ENCODE data around the gene PEX11B. TPM values are rescaled to one million over a fixed set of nuclear protein-coding genes. Genes with fewer than 3 reads are reported as not detected.
A peak's percentile ranks its signal among the peaks of the same experiment; 100 is the strongest.

PEX11B gene
- total RNA-seq, 2 donors from 2014 or later: 39.8 to 44.0 TPM

DNA sequence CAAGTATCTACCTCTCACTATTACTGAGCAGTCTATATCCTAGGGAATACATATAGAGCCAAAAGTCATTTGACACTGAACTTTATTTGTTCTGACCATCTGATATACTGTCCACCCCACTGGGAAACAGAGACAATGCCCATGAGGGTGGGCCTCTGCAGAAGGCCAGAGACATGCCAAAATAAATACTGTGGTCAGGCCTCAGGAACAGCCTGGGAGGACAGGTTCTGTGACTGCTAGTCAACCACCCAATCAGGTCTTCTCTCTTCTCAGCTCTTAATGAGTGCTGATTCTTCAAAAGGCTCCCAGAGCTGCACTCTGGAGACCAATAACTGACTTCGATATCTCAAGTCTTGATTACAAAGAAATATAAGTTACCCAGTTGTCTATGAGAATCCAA is 27.4 kb downstream of the PEX11B start:
- Mint-ChIP-seq H3K4me3 (no peak overlapping the region), H3K4me1 (ENCODE audit: low read depth) (peaks cover 4% of the 10 kb centered on the region), H3K27me3 (ENCODE audit: low read depth) (no peaks in the 10 kb centered on the region), H3K27ac (no peak overlapping the region), H3K9me3 (no peaks in the 10 kb centered on the region), H3K36me3 (ENCODE audit: insufficient read depth in 2 of 2) (no peaks in the 10 kb centered on the region)
- DNase-seq: no peak
- no peak for ATAC-seq (replicated peaks in 1 of 2)

DNA sequence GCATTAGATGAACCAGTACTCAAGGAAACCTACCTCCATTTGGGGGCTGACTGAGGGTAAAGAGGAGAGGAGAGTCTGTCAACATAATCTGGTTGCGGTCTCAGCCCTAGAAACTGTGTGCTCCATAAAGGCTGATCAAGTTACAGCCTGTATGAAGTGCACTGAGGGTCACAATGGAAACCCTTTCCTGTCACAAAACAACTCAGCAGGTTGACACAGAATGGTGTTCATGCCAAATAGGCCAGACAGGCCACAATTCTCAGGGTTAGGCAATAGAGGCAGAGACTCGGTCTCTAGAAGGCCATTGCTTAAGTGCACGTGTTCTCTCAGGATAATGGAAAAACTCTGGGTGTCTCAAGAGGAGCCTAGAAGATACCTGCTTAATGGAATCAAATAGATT is 28.8 kb downstream of the PEX11B start:
- no peak overlapping the region for H3K27ac Mint-ChIP-seq
- H3K27me3 Mint-ChIP-seq (ENCODE audit: low read depth): peaks cover 10% of the 10 kb centered on the region
- ATAC-seq (replicated peaks in 1 of 2) (no peak), DNase-seq (no peak)
- no peaks in the 10 kb centered on the region for H3K9me3 Mint-ChIP-seq
- H3K4me3 Mint-ChIP-seq: no peak overlapping the region
- peaks cover 14% of the 10 kb centered on the region for H3K4me1 Mint-ChIP-seq (ENCODE audit: low read depth)
- H3K36me3 Mint-ChIP-seq (ENCODE audit: insufficient read depth in 2 of 2): no peaks in the 10 kb centered on the region

DNA sequence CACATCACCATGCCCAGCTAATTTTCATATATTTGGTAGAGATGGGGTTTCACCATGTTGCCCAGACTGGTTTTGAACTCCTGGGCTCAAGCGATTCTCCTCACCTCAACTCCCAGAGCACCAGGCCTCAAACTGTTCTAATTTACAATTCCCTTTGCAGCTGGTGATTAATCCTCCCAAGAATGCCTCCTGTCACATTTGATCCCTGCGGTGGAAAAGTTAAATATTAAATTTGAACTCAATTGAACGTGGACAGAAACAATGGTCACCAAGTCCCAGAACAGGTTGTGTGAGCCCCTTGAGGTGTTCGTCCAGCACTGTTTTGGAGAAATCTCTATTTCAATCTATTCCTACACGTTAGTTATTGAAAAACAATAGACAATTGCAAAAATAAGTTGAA is 30.9 kb downstream of the PEX11B start:
- Mint-ChIP-seq H3K4me3 (no peak overlapping the region), H3K27ac (no peak overlapping the region), H3K27me3 (ENCODE audit: low read depth) (peaks cover 29% of the 10 kb centered on the region), H3K9me3 (no peaks in the 10 kb centered on the region), H3K36me3 (ENCODE audit: insufficient read depth in 2 of 2) (no peaks in the 10 kb centered on the region), H3K4me1 (ENCODE audit: low read depth) (peaks cover 17% of the 10 kb centered on the region)
- DNase-seq (no peak), ATAC-seq (replicated peaks in 1 of 2) (no peak)

DNA sequence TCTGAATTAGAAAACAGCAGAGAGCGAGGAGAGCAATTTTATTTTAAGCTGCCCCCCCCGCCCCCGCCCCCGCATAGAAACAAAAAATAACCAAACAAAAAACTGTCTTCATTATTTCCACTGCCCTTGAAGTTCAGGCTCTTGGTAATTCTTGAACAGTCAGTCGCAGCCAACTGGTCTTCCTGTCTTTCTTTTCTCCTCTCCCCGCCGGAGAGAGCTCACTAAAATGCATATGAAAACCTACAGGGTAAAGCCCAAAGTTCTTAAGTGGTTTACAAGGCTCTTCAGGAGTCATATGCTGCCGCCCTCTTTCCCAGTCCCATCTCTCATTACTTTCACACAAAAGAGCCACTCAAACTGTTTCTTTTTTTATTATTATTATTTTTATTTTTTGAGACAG is 31.7 kb downstream of the PEX11B start:
- peaks cover 17% of the 10 kb centered on the region for H3K4me1 Mint-ChIP-seq (ENCODE audit: low read depth)

DNA sequence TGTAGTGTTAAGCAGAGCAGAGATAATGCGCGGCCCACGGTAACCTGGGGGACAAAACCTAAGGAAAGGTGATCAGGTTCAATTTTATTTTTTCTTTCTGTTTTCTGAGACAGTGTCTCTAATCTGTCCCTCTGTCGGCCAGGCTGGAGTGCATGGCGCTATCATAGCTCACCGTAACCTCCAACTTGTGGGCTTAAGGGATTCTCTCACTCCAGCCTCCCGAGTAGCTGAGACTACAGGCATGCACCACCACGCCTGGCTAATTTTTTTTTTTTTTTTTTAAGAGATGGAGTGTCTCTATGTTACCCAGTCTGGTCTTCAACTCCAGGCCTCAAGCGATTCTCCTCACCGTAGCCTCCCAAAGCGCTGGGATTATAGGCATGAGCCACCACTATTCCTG is 32.1 kb downstream of the PEX11B start:
- Mint-ChIP-seq H3K36me3 (ENCODE audit: insufficient read depth in 2 of 2) (no peaks in the 10 kb centered on the region), H3K4me1 (ENCODE audit: low read depth) (peaks cover 17% of the 10 kb centered on the region), H3K27me3 (ENCODE audit: low read depth) (peaks cover 31% of the 10 kb centered on the region), H3K4me3 (peak overlapping the region; percentile 79 to 83), H3K9me3 (no peaks in the 10 kb centered on the region), H3K27ac (no peak overlapping the region)
- ATAC-seq (replicated peaks in 1 of 2): no peak
- no peak for DNase-seq

More for the DNA sequence above, 31.7 kb downstream of the PEX11B start:
- Mint-ChIP-seq H3K9me3 (no peaks in the 10 kb centered on the region), H3K36me3 (ENCODE audit: insufficient read depth in 2 of 2) (no peaks in the 10 kb centered on the region), H3K27me3 (ENCODE audit: low read depth) (peaks cover 31% of the 10 kb centered on the region), H3K4me3 (peak overlapping the region; percentile 44 to 54), H3K27ac (no peak overlapping the region)
- ATAC-seq (replicated peaks in 1 of 2) (no peak), DNase-seq (no peak)

DNA sequence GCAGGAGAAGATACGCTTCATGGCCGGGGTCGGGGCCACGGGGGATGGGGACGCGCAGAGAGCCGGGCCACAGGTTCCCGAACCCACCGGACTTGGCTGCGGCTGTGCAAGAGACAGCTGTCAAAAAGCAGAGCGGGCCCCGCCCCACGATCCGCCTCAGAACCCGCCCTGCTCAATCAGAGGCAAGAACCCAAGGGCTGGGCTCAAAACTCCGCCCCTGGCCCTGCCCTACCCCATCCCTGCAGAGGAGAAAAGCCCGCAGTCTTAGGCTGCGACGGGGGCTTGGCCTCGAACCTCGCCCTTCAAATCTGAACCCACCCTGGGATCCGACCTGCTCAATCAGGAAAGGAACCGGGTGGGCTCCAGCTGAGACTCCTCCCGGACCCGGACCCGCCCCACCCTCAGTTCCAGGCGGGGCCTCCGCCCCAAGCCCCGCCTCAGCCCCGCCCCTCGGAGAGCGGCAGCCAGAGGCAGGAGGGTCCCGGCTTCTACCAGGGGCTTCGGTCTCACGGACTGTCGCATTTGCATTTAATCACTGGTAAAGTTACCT is 32.7 kb downstream of the PEX11B start, which contains the start of gene ANKRD35:
Gene ANKRD35 (minus strand): TSS at position 129 of the 550 bp plus-strand sequence. CDS start 108 bp downstream, at position 21.
- Mint-ChIP-seq H3K9me3 (no peaks in the 10 kb centered on the region), H3K27me3 (ENCODE audit: low read depth) (peaks cover 31% of the 10 kb centered on the region), H3K36me3 (ENCODE audit: insufficient read depth in 2 of 2) (no peaks in the 10 kb centered on the region), H3K27ac (no peak within 1 kb of the TSS), H3K4me1 (ENCODE audit: low read depth) (peaks cover 17% of the 10 kb centered on the region), H3K4me3 (peak within 1 kb of the TSS; percentile 79 to 83)
- ATAC-seq (replicated peaks in 1 of 2) (peak; percentile 100), DNase-seq (peak; percentile 91 to 95)

DNA sequence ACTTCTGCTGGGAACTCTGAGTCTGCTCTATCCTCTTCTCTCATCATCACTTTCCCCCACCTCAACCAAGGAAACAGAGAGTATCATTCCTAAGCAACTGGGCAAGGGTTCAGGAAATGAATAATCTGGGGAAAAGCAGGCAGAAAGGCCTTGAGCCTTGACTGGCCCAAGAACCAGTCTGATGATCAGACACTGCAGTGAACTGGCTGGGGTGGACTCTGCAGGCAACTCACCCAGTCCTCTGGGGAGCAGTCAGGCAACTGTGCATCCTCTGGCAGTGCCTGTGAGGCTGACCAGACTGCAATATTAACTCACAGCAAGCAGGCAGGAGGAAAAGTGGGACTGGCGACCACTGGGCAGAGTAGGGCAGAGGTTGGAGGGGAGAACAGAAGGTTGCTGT is 33.8 kb downstream of the PEX11B start:
- Mint-ChIP-seq H3K4me3 (peak overlapping the region; percentile 79 to 83), H3K27ac (no peak overlapping the region), H3K9me3 (no peaks in the 10 kb centered on the region), H3K36me3 (ENCODE audit: insufficient read depth in 2 of 2) (no peaks in the 10 kb centered on the region), H3K27me3 (ENCODE audit: low read depth) (peaks cover 31% of the 10 kb centered on the region), H3K4me1 (ENCODE audit: low read depth) (peaks cover 17% of the 10 kb centered on the region)
- DNase-seq: no peak
- no peak for ATAC-seq (replicated peaks in 1 of 2)

DNA sequence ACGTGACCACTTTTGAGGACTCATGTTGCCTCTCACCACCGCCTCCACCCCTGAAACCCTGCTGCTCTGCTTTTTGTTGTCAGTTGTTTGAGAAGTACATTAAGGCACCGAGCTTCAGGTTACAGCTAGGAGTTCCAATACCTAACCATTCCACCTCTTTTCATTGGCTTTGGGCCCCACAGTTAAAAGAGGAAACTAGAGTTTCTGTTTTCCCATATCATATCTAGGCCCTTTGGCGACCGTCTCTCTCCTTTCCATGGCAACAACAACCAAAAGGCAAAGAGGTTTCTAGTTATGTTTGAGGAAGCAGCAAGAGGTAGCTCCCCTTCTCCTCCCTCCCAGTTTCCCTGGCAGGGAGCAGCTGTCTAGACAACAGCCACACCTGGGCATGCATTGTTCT is 38.7 kb downstream of the PEX11B start:
- H3K9me3 Mint-ChIP-seq: no peaks in the 10 kb centered on the region
- no peak for ATAC-seq (replicated peaks in 1 of 2)
- no peak for DNase-seq
- no peak overlapping the region for H3K4me3 Mint-ChIP-seq
- H3K27ac Mint-ChIP-seq: no peak overlapping the region
- H3K27me3 Mint-ChIP-seq (ENCODE audit: low read depth): peaks cover 27% of the 10 kb centered on the region
- no peaks in the 10 kb centered on the region for H3K36me3 Mint-ChIP-seq (ENCODE audit: insufficient read depth in 2 of 2)
- H3K4me1 Mint-ChIP-seq (ENCODE audit: low read depth): peaks cover 3% of the 10 kb centered on the region

DNA sequence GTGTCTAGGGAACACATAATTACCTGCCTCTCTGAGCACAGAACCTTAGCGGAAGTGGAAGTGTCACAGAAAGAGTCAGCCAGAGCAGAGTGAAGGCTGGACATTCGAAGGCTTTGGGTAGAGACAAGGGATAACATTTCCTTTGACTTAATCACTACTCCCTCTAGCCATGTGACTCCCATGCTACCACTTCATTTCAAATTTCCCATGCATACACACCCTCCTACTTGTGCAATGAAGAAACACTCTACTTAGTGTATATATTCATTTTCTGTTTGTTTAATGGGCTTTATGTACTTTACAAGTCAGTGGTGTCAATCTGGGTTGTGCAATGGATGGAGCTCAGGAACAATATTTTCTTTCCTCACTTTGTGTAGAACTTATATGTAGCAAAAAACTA is 39.8 kb downstream of the PEX11B start:
- no peaks in the 10 kb centered on the region for H3K36me3 Mint-ChIP-seq (ENCODE audit: insufficient read depth in 2 of 2)
- no peak for DNase-seq
- no peak overlapping the region for H3K27ac Mint-ChIP-seq
- H3K4me3 Mint-ChIP-seq: no peak overlapping the region
- no peaks in the 10 kb centered on the region for H3K9me3 Mint-ChIP-seq
- H3K4me1 Mint-ChIP-seq (ENCODE audit: low read depth): no peaks in the 10 kb centered on the region
- no peak for ATAC-seq (replicated peaks in 1 of 2)
- peaks cover 17% of the 10 kb centered on the region for H3K27me3 Mint-ChIP-seq (ENCODE audit: low read depth)

DNA sequence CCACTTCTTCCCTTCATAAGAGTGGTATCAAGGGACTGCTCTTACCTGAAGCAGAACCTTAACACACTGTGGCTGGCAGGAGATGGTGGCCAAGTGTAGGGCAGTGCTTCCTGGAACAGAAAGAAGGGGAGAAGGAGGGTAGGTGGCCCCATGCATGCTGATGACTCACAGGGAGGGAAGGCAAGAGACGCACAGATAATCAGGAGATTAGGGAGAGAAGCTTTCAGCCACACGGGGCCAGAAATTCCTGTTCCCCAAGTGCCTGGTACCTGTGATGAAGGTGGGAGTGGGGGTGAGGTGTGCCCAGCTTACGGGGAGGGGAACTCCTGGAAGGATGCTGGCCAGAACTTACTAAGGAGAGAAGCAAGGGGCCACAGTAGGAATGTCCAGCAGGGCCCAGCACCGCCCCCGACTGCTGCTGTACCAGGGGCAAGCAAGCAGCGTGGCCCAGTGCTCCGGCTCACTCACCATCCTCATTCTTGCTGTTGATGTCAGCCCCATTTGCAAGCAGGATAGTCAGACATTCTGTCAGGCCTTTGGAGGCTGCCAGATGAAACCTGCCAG is 40.5 kb downstream of the PEX11B start:
- no peak overlapping the region for H3K27ac Mint-ChIP-seq
- DNase-seq (no peak), ATAC-seq (replicated peaks in 1 of 2) (no peak)
- H3K9me3 Mint-ChIP-seq: no peaks in the 10 kb centered on the region
- H3K4me3 Mint-ChIP-seq: no peak overlapping the region
- H3K4me1 Mint-ChIP-seq (ENCODE audit: low read depth): peaks cover 2% of the 10 kb centered on the region
- no peaks in the 10 kb centered on the region for H3K36me3 Mint-ChIP-seq (ENCODE audit: insufficient read depth in 2 of 2)
- H3K27me3 Mint-ChIP-seq (ENCODE audit: low read depth): peaks cover 15% of the 10 kb centered on the region

DNA sequence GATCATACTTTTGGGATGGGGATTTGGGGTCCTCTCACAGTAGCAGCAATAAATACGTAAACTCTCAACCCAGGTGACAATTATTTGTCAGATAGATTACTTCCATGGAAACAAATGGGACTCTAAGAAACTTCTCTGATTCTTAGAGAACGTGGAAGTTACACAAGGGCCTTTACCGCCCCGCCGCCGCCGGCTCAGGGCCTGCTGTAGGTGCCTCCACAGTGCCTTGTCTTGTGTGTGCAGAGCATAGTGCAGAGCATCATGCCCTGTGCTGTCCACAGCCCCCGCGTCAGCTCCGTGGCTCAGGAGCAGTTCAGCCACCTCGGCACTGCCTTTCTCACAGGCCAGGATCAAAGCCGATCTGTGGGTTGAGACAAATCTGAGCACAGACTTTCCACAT is 43.9 kb downstream of the PEX11B start:
- no peak for ATAC-seq (replicated peaks in 1 of 2)
- H3K4me3 Mint-ChIP-seq: no peak overlapping the region

DNA sequence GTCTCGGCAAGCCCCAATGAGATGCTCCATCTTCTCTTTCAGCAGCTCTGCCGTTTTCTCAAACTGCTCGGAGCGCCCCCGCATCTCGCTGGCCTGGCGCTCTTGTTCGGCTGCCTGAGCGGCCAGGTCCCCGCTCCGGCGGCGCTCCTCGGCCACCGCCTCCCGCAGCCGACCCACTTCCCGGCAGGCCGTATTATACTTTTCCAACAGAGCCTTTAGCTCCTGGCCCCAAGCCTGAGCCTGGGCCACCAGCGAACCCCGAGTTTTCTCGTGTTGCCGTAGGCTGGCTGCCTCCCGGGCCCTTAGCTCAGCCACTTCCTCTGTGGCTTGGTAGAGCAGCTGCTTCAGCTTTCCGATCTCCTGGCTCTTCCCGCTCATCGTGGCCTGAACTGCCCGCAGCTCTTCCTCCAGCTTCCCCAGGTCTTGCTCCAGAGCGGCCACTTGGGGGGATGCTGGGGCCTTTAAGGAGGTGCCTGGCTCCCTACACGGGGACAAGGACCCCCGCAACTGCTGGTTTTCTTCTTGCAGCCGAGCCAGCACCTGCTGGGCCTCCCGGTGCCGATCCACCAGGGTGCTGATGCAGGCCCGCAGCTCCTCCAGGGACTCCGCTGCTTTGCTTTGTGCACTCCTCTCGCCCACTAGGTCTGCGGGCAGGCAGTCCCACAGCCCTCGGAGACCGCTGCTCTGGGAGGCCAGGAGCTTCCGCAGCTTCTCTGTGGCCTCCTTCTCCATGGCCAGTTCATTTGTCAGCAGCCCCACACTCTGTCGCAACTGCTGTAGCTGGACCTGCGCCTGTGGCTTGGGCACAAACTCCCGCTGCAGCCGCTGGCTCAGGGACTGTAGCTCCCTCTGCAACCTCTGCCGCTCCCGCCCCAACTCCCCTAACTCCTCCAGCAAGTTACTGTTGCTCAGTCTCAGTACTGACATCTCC is 46.3 kb downstream of the PEX11B start:
- Mint-ChIP-seq H3K4me1 (ENCODE audit: low read depth) (peaks cover 19% of the 10 kb centered on the region), H3K27me3 (ENCODE audit: low read depth) (peaks cover 17% of the 10 kb centered on the region), H3K36me3 (ENCODE audit: insufficient read depth in 2 of 2) (no peaks in the 10 kb centered on the region), H3K9me3 (no peaks in the 10 kb centered on the region), H3K27ac (peak overlapping the region; percentile 62), H3K4me3 (peak overlapping the region; percentile 79 to 90)
- peak; percentile 83 to 89 for ATAC-seq (replicated peaks in 1 of 2)
- DNase-seq: peak; percentile 47 to 53

More for the DNA sequence above, 43.9 kb downstream of the PEX11B start:
- H3K36me3 Mint-ChIP-seq (ENCODE audit: insufficient read depth in 2 of 2): no peaks in the 10 kb centered on the region
- no peaks in the 10 kb centered on the region for H3K9me3 Mint-ChIP-seq
- H3K27ac Mint-ChIP-seq: no peak overlapping the region
- H3K4me1 Mint-ChIP-seq (ENCODE audit: low read depth): peaks cover 19% of the 10 kb centered on the region
- DNase-seq: no peak
- peaks cover 16% of the 10 kb centered on the region for H3K27me3 Mint-ChIP-seq (ENCODE audit: low read depth)

DNA sequence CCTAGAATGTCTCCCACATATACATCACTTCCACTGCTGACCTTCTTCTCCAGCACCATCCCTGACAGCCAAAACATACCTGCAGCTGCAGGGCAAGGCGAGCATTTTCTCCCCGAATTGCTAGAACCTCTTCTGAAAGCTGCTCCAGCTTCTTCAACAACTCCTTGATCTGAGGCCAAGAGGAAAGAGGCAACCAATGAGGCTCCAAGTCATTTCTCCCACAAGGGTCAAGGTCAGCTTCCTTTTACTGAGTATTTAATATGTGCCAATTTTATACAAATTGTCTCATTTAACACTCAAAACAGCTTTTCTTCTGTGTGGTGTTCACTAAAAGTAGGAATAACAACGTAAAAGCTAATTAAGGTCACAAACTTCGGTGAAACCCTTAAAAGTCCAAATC is 50.3 kb downstream of the PEX11B start:
- no peak overlapping the region for H3K27ac Mint-ChIP-seq
- H3K4me1 Mint-ChIP-seq (ENCODE audit: low read depth): peaks cover 19% of the 10 kb centered on the region
- ATAC-seq (replicated peaks in 1 of 2) (no peak), DNase-seq (no peak)
- H3K27me3 Mint-ChIP-seq (ENCODE audit: low read depth): peaks cover 17% of the 10 kb centered on the region
- no peak overlapping the region for H3K4me3 Mint-ChIP-seq
- H3K9me3 Mint-ChIP-seq: no peaks in the 10 kb centered on the region
- no peaks in the 10 kb centered on the region for H3K36me3 Mint-ChIP-seq (ENCODE audit: insufficient read depth in 2 of 2)
